Prostate gland (tissue), 2 donors: ENCODE data around the gene PRKG1. TPM values are rescaled to one million over a fixed set of nuclear protein-coding genes. Genes with fewer than 3 reads are reported as not detected.

ENCODE experiments used
- DNase-seq: peaks from one replicate; pipeline ENCODE4 v3.0.0-alpha.2; 2019; ENCODE audit warnings: low spot score
- H3K27ac ChIP-seq, 2 donors: fragments of 200-600 bp; sonication (generic); 2 replicates each; pipeline ENCODE4 v1.5.1; 2017 to 2019
- H3K27me3 ChIP-seq: fragments of 200-600 bp; sonication (generic); replicated peaks from 2 replicates; pipeline ENCODE4 v1.5.1; 2019; ENCODE audit not compliant: insufficient read depth
- H3K36me3 ChIP-seq, 2 donors: fragments of 200-600 bp; sonication (generic); 1 replicate in 1 of 2; 2 replicates in 1 of 2; pipeline versions ENCODE4 v1.5.1 to v1.8.1; 2017 to 2019
- H3K4me1 ChIP-seq: fragments of 200-600 bp; sonication (generic); replicated peaks from 2 replicates; pipeline ENCODE4 v1.5.1; 2019
- H3K4me3 ChIP-seq, 2 donors: fragments of 200-600 bp; sonication (generic); 2 replicates each; pipeline ENCODE4 v1.5.1; 2017 to 2019
- H3K9me3 ChIP-seq: fragments of 200-600 bp; sonication (generic); 2 replicates; pipeline ENCODE4 v1.5.1; 2017
- POLR2A ChIP-seq: fragments of 450-650 bp; IDR thresholded peaks from one replicate; pipeline ENCODE4 v1.6.1; 2016; ENCODE audit warnings: antibody characterized with exemption, mild to moderate bottlenecking
- POLR2AphosphoS5 ChIP-seq: sonication (generic); formaldehyde crosslinking; IDR thresholded peaks from one replicate; pipeline ENCODE4 v1.6.1; 2017; ENCODE audit warnings: antibody characterized with exemption
- WGBS: methylation state at CpG from one replicate; pipeline ENCODE4 v1.1.5; 2018; 5-methylcytosine and 5-hydroxymethylcytosine counted together
- intact Hi-C: fragments of 100-400 bp; cut with DNase I; formaldehyde crosslinking; loops from one replicate; pipeline ENCODE4 v1.14.2; 2022
- total RNA-seq, 2 donors: library from RNA; depleted of rRNA; stranded (reverse); fragments of >200 nt; gene quantifications; one replicate each; pipeline ENCODE4 v1.1.0, GENCODE V29; 2016
- TF ChIP-seq, protein P1 (sequence below), 4 experiments: fragments of 200-600 bp in 2 of 4; fragments of 450-650 bp in 2 of 4; sonication (generic) in 2 of 4; IDR thresholded peaks; 1 replicate in 3 of 4; 2 replicates in 1 of 4; pipeline ENCODE4 v1.5.1; 2016 to 2019; ENCODE audit warnings: antibody characterized with exemption in 4 of 4, mild to moderate bottlenecking in 2 of 4, moderate library complexity in 2 of 4

Gene PRKG1
- total RNA-seq, 2 donors from 2014 or later, result 2.7 to 9.0 TPM

- Histone ChIP-seq H3K4me3 (no peak overlapping the region), H3K36me3 (no peaks in the 10 kb centered on the region), H3K4me1 (no peaks in the 10 kb centered on the region), H3K27me3 (no peaks in the 10 kb centered on the region), H3K27ac (no peak overlapping the region), H3K9me3 (no peaks in the 10 kb centered on the region)
- no peak for TF ChIP-seq POLR2A
- no peak for DNase-seq
- WGBS, result 68% methylated on average over 4 of the region's 4 CpGs
- intact Hi-C loops, result no loop called here
Observed at GRCh38 chr10:51471271-51471670, 397.0 kb downstream of the PRKG1 start.

- TF ChIP-seq, protein P1, sequence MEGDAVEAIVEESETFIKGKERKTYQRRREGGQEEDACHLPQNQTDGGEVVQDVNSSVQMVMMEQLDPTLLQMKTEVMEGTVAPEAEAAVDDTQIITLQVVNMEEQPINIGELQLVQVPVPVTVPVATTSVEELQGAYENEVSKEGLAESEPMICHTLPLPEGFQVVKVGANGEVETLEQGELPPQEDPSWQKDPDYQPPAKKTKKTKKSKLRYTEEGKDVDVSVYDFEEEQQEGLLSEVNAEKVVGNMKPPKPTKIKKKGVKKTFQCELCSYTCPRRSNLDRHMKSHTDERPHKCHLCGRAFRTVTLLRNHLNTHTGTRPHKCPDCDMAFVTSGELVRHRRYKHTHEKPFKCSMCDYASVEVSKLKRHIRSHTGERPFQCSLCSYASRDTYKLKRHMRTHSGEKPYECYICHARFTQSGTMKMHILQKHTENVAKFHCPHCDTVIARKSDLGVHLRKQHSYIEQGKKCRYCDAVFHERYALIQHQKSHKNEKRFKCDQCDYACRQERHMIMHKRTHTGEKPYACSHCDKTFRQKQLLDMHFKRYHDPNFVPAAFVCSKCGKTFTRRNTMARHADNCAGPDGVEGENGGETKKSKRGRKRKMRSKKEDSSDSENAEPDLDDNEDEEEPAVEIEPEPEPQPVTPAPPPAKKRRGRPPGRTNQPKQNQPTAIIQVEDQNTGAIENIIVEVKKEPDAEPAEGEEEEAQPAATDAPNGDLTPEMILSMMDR (IDR thresholded peaks at IDR 0.05), result no peak
- no peak for TF ChIP-seq POLR2A
- TF ChIP-seq POLR2AphosphoS5, result no peak
- no peaks in the 10 kb centered on the region for H3K9me3 ChIP-seq
- H3K36me3 ChIP-seq, result no peaks in the 10 kb centered on the region
- no peak for DNase-seq
- H3K27ac ChIP-seq, result no peak overlapping the region
- no peaks in the 10 kb centered on the region for H3K4me1 ChIP-seq
- H3K4me3 ChIP-seq, result no peak overlapping the region
- intact Hi-C loops, result no loop called here
- 43% methylated on average over 1 of the region's 1 CpG for WGBS
- no peaks in the 10 kb centered on the region for H3K27me3 ChIP-seq
Observed at GRCh38 chr10:51472154-51472553, 397.9 kb downstream of the PRKG1 start.

GRCh38 chr10:51479711-51480110 is 405.4 kb downstream of the PRKG1 start:
- H3K27ac ChIP-seq, result no peak overlapping the region
- WGBS, result 79% methylated on average over 3 of the region's 3 CpGs
- TF ChIP-seq, protein P1 (IDR thresholded peaks at IDR 0.05), result no peak
- TF ChIP-seq POLR2A, result no peak
- TF ChIP-seq POLR2AphosphoS5, result no peak
- no peaks in the 10 kb centered on the region for H3K4me1 ChIP-seq
- H3K36me3 ChIP-seq, result no peaks in the 10 kb centered on the region
- H3K4me3 ChIP-seq, result no peak overlapping the region
- no peak for DNase-seq
- intact Hi-C loops, result no loop called here
- no peaks in the 10 kb centered on the region for H3K9me3 ChIP-seq
- no peaks in the 10 kb centered on the region for H3K27me3 ChIP-seq

DNA sequence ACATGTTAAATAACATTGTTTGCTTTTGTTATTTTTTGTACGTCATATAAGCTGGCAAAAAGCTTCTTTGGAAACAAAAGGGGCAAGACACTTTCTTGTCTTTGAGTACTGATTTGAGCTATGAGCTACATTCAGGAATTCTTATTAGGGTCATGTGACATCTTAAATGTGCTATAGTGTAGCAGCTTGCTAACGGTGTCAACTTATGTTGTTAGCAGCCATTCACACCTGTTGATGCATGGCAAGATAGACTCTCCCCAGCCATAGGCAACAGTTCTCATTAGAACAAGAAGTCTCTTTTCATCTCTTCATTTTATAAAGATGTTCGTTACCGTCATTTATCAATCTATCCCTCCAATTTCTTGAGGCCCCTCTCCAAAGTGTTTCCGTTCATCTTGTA is 411.4 kb downstream of the PRKG1 start:
- H3K9me3 ChIP-seq, result no peaks in the 10 kb centered on the region
- H3K27ac ChIP-seq, result no peak overlapping the region
- TF ChIP-seq POLR2A, result no peak
- TF ChIP-seq, protein P1 (IDR thresholded peaks at IDR 0.05), result no peak
- TF ChIP-seq POLR2AphosphoS5, result no peak
- no peaks in the 10 kb centered on the region for H3K4me1 ChIP-seq
- intact Hi-C loops, result no loop called here
- 87% methylated on average over 5 of the region's 5 CpGs for WGBS
- H3K36me3 ChIP-seq, result no peaks in the 10 kb centered on the region
- H3K27me3 ChIP-seq, result no peaks in the 10 kb centered on the region
- DNase-seq, result no peak
- no peak overlapping the region for H3K4me3 ChIP-seq

GRCh38 chr10:51487576-51487975 is 413.3 kb downstream of the PRKG1 start:
- Histone ChIP-seq H3K4me1 (no peaks in the 10 kb centered on the region), H3K4me3 (no peak overlapping the region), H3K9me3 (no peaks in the 10 kb centered on the region), H3K27me3 (no peaks in the 10 kb centered on the region), H3K36me3 (no peaks in the 10 kb centered on the region), H3K27ac (no peak overlapping the region)
- 27% methylated on average over 5 of the region's 5 CpGs for WGBS
- DNase-seq, result no peak
- intact Hi-C loops, result no loop called here
- TF ChIP-seq POLR2AphosphoS5 (no peak), POLR2A (no peak)
- TF ChIP-seq, protein P1 (IDR thresholded peaks at IDR 0.05), result no peak
